ENCODE results near the gene CEP104.

The CEP104 gene

DNA sequence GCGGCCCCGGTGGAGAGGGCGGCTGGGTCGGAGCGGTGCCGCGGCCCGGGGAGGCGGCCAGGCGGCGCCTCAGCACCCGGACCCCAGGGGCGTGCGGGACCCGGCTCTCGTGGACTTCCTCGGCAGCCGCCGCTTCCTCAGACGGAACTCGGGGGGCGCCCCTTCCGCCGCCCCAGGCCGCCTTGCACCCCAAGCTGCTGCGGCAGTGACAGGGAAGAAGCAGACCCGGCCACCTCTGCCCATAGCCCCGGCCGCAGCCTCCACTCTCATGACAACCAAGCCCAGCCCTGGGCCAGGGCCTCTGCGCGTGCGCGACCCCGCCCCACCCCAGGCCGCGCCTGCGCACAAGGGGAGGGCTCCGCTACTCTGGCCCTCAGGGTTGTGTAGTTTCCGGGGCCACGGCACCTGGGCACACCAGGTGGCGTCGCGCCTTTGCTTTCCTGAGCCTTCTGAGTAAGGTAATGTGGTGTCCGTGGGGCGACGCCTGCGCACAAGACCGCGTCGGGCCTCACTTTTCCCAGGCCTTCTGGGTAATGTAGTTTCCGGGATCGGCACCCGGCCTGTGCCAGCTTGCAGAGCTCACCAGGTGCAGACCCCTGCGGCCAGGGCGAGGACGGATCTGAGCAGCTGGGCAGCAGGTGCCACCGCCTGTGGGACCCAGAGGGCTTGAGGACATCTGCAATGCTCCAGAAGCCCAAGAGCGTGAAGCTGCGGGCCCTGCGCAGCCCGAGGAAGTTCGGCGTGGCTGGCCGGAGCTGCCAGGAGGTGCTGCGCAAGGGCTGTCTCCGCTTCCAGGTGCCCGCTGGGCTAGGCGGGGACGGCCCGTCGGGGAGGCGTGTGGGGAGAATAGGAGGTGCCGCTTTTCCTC lies at the start of gene CEP104, which contains the start of gene DFFB:
CEP104 (minus strand) TSS at position 289 of the 868 bp plus-strand sequence. CDS start 4,804 bp downstream, outside the sequence.
DFFB (plus strand) TSS at position 554 of the 868 bp plus-strand sequence; CDS start at position 682, 128 bp downstream.
- peak; percentile 88 for DNase-seq

DNA sequence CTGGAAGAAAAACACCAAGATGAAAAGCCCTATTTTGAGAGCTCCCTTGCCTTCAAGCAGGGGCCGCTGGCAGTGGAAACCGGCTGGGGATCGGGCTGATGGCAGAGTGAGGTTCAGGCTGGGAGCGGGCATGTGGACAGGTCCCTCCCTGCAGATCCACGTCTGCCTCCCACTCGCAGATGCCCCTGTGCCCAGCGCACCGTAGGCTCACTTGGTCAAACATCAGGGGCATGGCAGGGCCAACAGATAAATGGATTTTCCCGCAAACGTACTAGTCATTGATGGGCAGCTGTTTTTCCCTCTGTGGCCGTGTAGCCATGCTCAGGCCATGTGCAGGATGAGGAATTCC lies 49.6 kb upstream of the CEP104 start:
- no peak for DNase-seq

DNA sequence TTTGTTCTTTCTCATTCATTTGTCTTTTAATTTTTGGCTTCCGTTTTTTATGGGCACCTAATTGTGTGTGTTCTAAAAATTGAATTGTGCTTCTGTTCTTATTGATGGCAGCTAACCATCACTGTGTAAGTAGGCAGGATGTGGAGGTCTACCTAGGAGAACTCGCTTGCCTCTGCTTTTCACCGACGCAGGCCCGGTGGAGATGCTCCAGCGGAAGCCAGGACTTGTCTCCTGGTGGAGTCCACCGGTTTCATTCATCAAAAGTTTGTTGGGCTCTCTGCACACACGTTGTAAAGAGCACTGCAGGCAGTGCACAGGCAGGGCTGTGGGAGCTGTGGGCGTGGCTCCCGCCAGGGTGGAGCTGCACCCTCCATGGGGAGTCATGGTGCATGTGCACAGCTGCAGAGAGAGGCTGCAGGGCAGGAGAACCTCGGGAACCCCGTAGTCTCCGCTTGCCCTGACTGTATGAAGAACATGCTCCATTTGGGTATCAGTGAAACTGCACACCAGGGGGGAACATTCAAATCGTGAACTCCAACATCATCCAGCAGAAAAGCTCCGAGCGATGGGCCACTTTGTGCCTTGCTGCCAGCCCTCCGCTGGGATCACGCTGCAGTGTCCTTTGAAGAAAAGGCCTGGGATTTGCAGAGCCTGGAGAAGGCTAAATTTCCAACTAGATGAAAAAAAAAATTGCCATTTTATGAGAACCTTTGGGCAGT lies 49.1 kb upstream of the CEP104 start:
- no peak for DNase-seq

DNA sequence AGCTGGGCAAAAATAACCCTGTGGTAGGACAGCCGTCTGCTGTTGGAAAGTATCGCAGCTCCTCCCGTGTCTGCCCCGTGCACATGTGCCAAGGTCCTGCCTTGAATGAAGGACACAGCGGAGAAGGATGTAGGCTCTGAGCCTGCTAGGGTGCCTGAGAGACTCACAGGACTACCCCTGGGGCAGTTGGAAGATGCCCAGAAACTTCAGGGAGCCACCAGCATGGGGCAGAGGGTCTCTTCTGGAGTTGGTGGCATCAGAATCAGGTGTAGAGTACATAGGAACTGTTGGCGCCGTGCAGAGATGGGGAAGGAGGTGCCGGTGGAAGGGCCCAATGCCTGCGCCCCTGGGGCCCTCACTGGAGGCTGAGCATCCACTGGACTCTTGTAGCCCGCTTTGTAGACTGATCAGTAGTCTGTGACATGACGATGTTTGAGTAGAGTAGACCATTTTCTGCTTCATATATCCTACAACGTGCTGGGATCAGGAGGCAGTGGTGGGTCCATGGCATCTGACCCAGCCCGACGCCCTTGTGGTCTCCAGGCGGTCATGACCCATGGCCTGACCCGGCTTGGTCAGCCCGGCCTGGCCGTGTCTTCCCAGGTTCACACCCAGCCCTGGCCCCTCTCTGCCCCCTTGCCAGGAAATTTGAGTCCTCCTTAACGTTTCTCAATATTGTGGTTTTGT lies 48.4 kb upstream of the CEP104 start:
- no peak for DNase-seq

DNA sequence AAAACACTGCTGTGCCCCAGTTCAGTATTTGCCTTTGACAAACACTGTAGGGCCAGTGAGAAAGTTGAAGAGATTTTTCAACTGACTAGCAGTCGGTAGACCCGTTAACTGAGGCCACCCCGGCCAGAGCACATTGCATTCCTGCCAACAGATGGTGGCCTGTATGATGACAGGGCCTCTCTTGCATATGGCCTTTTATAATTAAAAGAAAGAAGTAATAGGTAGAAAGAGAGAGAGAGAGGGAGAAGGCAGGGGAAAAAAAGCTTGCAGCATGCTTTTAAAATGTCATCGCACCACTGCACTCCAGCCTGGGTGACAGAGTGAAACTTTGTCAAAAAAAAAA lies 47.8 kb upstream of the CEP104 start:
- DNase-seq, result no peak

DNA sequence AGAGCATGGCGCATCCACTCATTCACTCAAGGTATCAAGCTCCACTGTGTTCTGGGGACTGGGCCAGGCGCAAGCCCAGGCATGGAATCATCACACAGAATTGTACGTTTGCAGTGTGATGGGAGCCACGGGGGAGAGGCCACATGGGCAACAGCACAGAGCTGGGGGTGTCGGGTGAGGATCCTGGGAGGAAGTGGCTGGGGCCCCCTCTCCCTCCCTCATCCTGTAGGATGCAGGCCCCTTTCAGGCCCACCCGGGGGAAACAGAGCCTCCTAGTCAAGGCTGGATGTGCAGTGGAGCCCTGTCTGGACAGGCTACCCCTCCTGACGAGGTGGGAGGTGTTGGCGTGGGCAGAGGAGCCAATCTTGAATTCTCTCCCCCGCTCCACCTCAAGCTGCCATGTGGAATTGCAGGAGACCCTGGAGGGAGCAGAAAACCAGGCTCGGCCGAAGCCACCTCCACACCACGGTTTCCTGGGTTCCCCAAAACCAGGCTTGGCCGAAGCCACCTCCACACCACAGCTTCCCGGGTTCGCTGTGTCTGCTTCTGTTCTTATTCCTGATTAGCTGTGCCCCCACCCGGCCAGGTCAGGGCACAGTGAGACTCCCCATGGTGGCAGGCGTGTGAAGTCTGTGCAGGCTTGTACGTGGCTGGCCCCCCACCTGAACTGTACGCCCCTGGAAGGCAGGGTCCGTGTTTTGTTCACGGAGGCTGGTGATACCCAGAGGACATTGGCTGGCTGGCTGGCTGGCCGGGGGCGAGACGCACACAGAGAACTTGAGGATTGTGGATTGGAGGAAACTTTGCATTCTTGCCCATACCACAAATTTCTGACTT lies 47.2 kb upstream of the CEP104 start:
- no peak for DNase-seq

DNA sequence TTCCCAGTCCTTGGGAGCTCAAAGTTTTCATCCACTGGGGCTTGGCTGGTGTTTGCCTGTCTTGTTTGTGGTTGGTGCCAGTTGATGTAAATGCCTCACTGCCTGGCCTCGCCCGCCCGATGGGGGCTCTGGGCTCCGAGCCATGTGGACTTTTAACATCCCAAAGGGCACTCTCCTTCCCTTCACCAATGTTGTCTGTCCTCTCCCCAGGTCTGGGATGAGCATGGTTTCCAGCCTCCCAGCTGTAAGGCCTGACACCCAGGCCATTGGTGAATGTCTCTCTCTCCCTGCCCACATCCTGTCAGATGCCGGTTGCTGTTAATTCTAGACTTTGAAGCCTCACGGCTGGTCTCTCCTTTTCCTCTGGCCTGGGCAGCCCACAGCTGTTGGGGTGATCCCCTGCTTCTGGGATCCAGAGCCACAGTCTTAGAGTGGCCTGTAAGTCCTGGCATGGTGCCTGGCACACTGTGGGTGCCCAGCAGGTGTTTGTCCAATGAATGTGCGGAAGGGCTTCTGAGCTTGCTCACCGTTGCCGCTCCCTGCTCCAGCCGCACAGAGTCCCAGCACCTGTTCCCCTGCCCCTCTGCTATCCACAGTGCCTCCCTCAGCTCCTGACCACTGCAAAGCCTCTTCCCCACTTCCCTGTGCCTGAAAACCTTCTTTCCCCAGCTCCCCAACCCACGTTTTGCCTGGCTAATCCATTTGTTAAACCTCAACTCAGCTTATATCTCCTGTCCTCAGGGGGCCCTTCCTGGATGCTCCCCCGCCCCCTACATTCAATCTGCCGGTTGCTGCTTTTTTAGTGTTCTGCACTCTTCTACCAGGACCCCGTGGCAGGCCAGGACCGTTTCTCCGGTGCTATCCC lies 46.4 kb upstream of the CEP104 start:
- DNase-seq, result no peak

DNA sequence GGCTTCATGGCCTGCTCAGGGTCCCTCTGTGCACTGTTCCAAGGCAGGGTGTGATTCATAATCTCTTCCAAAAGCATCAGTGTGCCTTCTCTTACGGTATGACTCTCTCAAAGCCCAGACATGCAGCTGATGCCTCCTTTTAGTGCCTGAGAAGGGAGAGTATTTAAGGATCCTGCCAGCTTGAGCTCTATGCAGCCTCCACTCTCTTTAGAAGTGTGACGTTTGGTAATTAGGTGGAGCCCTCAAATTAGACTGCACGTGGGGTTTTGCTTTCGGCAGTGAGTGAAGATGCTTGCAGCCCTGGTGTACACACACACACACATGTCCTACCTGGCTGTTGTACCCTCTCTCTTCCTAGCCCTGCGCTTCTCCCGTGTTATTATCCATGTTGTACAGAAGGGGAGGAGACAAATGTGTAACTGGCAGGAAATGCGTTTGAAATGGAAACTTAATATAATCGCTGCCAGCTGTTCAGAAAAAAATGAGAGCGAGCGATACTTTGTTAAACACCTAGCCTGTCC lies 45.6 kb upstream of the CEP104 start:
- DNase-seq, result no peak

DNA sequence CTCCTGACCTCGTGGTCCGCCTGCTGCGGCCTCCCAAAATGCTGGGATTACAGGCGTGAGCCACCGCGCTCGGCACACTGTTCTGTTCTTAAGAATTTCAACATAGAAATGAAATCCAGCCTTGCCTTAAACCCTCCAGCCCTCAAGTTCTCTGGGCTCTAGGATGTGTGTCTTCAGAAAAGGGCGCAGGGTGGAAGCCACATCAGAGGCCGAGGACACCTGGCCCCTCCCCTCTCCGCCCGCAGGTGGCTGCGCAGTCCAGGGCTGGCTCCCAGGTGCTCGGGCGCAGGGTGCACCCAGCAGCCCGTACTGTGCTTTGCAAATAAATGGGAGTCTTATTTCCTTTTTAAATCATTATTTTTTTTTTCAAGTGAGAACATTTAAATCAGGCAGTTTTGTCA lies 45.1 kb upstream of the CEP104 start:
- no peak for DNase-seq

DNA sequence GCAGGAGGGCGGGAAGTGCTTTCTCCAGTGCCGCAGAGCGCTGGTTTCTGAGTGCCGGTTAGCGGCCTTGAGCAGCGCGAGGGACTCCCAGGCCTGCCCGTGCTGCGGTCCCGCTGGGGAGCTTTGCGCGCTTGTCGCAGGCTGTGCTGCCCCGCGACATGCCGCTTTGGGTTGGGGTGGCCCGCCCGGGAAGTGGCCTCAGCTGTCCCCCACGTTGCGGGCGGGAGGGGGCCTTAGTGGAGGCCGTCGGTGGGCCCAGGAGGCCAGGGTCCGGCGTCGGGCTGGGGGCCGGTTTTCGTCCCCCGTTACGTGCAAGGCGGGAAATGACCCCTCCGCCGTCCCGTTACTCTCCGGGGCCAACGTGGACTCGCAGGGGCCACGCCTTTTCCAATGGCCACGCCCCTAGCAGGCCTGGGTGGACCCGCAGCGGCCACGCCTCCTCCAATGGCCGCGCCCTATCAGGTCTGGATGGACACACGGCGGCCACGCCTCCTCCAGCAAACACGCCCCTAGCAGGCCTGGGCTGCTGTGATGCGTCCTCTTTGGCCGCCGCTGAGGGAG lies 44.0 kb upstream of the CEP104 start:
- DNase-seq, result peak; percentile 30

DNA sequence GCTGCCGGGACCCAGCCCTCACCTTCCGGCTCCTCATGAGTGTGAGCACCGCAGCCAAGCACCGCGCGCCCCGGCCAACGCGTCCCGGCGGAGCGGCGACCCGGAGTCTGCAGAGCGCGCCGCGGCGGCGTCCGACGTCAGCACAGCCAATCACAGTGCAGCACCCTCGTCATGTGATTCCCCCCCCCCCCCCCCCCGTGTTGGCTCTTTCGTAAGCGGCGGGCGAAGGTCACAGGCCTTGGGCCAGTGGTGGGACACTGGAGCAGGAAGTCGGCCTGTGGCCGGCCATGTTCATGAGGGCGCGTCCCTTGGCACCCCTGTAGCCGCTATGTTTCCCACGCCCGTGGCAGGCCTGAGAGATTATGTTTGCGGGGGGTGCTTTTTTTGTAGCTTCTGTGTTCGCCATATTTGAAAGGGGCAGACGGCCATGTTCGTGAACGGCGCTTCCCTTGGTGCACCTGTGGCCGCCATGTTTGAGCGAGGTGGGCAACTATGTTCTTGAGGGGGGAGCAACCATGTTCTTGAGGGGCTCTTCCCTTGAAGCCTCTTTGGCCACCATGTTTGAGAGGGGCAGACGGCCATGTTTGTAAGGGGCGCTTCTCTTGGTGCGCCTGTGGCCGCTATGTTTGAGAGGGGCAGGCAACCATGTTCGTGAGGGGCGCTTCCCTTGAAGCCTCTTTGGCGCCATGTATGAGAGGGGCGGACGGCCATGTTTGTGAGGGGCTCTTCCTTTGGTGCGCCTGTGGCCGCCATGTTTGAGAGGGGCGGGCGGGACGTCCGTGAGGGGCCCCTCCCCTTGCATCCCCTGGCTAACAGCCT lies 43.3 kb upstream of the CEP104 start, which contains the start of gene C1orf174:
C1orf174 (minus strand) TSS at position 123 of the 819 bp plus-strand sequence; CDS start at position 37, 86 bp downstream.
- DNase-seq, result peak; percentile 92

DNA sequence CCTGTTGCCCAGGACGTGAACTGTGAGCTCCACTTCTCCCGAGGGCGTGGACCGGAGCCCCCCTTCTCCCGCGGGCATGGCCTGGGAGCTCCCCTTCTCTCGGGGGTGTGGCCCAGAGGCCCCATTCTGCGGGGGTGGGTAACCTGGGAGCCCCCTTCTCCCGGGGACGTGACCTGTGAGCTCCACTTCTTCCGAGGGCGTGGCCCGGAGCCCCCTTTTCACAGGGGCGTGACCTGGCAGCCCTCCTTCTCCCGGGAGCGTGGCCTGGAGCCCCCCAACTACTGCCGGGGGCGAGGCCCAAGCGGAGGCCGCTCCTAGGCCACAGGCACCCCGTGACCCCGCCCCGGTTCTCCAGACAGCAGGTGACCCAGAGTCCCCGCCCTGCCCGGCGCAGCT lies 42.7 kb upstream of the CEP104 start:
- DNase-seq, result no peak

DNA sequence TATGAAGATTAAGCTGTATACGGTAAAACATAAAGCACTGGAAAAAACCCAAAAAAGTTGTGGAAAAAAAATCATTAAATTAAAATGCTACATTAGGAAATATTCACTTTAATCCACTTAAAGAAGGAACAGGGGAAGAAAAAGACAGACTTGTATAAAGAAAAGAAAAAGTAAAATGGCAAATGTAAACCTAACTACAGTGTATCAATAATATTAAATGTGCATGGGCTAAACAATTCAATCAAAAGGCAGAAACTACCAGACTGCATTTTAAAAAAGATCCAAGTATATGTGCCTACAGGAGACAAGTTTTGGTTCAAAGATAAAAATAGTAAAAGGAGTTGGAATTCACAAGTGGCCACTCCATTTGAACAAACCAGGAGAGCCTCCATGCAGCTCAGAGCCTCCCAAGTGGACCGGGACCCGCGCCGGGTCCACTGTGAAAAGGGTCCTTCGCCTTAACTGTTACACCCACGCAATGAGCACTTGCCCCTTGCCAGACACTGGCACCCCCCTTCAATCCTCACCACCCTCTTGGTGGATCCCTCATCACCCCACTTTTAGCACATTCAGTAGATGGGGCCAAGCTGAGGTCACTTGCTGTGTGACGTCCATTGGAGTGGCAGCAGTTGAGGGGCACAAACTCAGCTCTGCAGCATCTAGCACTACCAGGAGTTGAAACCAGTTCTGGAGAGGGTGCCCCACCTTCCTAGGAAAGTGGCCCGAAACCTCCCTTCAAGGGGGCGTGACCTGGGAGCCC lies 42.2 kb upstream of the CEP104 start:
- DNase-seq, result no peak

DNA sequence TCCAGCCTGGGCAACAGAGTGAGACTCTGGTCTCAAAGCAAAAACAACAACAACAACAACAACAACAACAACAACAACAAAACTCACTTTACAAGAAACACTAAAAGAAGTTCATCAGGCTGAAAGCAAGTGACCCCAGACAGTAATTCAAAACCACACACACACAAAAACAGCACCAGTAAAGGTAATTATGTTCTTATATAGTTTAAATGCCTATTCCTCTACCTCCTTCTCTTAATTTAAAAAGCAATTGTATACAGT lies 41.4 kb upstream of the CEP104 start:
- DNase-seq, result no peak

DNA sequence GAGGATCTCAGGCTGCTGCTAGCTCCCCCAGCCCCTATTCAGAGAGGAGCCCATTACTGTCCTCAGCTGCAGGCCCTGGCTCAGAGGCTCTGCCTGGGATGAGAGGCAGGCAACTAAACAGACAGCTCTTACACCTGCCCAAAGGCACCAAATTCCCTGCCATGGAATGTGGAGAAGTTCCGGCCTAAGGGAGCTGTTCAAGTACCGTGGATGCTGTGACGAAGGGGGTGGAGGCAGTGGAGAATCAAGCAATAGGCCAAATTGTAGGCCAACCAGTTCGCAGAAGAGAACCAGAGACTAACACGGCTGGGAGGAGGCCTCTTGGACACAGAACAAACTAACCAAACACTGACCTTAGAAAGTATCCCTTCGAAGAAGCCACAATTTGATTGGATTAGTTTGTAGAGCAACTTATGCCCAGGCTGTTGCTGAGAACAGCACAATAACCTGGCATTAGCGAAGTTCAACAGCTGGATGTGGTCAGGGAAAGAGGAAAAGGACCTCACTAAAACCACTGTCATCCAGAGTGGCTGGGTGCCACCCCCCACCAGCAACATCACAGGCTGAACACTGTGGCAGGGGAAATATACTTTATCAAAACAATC lies 39.5 kb upstream of the CEP104 start:
- no peak for DNase-seq

DNA sequence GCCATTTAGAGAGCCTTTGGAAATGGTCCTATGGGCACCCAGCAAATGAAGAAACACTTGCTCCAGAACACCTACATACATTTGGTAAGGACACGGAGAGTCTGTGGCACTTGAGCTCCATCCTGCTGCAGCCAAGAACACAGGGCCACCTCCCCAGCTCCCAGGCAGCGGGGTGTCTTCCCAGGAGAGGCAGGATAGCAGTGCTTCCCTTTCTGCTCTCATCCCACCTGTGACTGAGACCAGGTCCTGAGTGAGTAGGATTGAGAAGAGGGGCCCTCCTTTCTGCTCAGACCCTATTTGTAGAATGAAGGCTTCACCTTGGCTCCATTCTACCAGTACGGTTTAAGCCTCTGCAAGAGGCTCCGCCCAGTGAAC lies 38.9 kb upstream of the CEP104 start:
- DNase-seq, result no peak

DNA sequence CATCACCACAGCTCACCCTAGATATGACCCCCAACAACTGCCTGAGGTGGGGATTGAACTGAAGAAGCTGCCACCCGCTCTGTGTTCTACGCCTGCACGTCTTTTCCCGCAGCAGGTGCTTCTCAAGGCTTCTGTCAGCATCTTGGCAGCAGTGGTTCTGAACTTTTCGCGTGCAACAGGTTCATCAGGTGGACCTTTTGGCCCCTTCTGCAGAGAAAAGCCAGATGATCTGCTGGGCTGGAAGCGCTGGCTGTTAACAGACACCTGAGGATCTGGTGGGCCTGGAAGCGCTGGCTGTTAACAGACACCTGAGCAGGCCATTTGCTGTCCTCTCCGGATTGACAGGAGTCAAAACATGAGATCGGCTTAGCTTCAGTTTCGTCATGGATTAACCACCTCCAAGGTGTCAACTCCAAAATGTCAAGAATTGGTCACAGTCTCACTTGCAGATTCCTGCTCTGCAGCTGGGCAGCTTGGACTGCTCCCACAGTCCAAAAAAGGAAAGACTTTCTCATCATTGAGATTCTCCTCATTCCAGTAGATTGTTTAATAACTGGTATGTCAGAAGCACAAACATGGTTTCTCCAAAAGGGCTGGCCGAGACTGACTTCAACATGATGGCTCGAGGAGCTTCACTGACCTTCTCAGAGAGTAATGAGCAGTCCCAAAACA lies 38.4 kb upstream of the CEP104 start:
- DNase-seq, result no peak

DNA sequence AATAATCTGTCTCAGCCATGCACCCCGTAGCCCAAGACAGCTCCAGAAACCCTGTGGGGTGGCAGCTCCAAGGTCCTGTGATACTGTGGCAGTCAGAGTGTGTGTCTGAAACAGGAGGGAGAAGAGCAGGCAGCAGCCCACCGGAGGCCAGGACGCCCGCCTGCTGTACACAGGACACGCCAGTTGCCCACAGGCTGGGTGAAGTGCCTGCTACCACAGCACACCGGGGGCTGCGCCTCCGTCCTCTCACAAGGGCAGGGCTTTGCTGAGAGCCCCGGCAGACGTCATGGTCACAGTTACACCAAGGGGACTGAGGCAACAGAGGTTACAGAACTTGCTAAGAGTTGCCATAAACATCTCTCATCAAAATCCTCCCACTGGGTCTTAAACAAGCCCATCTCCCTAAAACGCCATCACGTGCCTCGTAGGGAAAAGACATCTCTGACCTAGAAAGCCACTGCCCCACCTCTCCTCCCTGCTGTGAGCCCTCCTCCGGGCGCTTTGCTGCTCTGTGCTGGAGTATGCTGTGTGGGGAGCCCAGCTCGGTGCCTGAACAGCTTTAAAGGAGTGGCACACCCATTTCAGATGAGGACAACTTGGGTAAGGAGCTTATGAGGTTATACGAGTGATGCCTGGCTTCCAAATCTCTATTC lies 37.7 kb upstream of the CEP104 start:
- DNase-seq, result no peak
